IMR-90 (cell line): ENCODE results near the gene GIT1. TPM values are rescaled to one million over a fixed set of nuclear protein-coding genes. Genes with fewer than 3 reads are reported as not detected.
A peak's percentile ranks its signal among the peaks of the same experiment; 100 is the strongest.

Experiments
- ATAC-seq: fragments of 200-7000 bp; cut with Tn5 transposase; 2 replicates; pipeline ENCODE4 v1.9.1; 2020; ENCODE audit warnings: low read depth, mild to moderate bottlenecking, moderate library complexity
- BruUV-seq: library from RNA; stranded (reverse); fragments of 400-500 nt; replicated peaks from 2 replicates; lab custom pipeline; 2021; lab: Mats Ljungman, UMichigan
- CTCF ChIA-PET: fragments of 300-600 bp; formaldehyde crosslinking; extraction: SDS; loops from one replicate; lab custom pipeline; 2021; ENCODE audit warnings: antibody characterized with exemption; lab: Yijun Ruan, JAX
- POLR2A ChIA-PET: fragments of 300-600 bp; sonication (Branson Sonifier 250); formaldehyde crosslinking; loops from one replicate; lab custom pipeline; 2022; ENCODE audit warnings: antibody characterized with exemption; ENCODE audit not compliant: unreplicated experiment; lab: Charles Lee
- DNase-seq: peaks from one replicate; pipeline ENCODE4 v3.0.0; 2013
- H2AFZ ChIP-seq: replicated peaks from 2 replicates; pipeline ENCODE3; 2013; ENCODE audit warnings: low read length, mild to moderate bottlenecking; ENCODE audit not compliant: poor library complexity
- H2AK5ac ChIP-seq: 2 replicates; pipeline ENCODE4 v1.6.1; 2013; ENCODE audit warnings: low read depth, low read length, inconsistent platforms
- H2AK9ac ChIP-seq: replicated peaks from 2 replicates; pipeline ENCODE3; 2013; ENCODE audit warnings: mild to moderate bottlenecking, low read depth, low read length, moderate library complexity; ENCODE audit not compliant: poor library complexity
- H2BK120ac ChIP-seq: 2 replicates; pipeline ENCODE4 v1.6.1; 2013; ENCODE audit warnings: low read depth, low read length, inconsistent platforms
- H2BK15ac ChIP-seq: 3 replicates; pipeline ENCODE4 v1.6.1; 2013; ENCODE audit warnings: low read depth, low read length, inconsistent platforms
- H2BK20ac ChIP-seq: 2 replicates; pipeline ENCODE4 v1.6.1; 2013; ENCODE audit warnings: low read depth, mild to moderate bottlenecking, inconsistent platforms, low read length, moderate library complexity
- H2BK5ac ChIP-seq: 2 replicates; pipeline ENCODE4 v1.6.1; 2013; ENCODE audit warnings: mild to moderate bottlenecking, low read depth, low read length, inconsistent platforms; ENCODE audit not compliant: poor library complexity, severe bottlenecking
- H3K14ac ChIP-seq: replicated peaks from 2 replicates; pipeline ENCODE4 v1.6.1; 2013; ENCODE audit warnings: low read depth, low read length, inconsistent platforms
- H3K18ac ChIP-seq: 2 replicates; pipeline ENCODE4 v1.6.1; 2013; ENCODE audit warnings: low read depth, low read length, control low read depth
- H3K23ac ChIP-seq: 2 replicates; pipeline ENCODE4 v1.6.1; 2013; ENCODE audit warnings: low read depth, low read length, inconsistent platforms
- H3K27ac ChIP-seq: 2 replicates; pipeline ENCODE4 v1.5.1; 2013; ENCODE audit warnings: mild to moderate bottlenecking, control low read depth, low read length; ENCODE audit not compliant: insufficient read depth
- H3K27me3 ChIP-seq: 2 replicates; pipeline ENCODE4 v1.6.1; 2013; ENCODE audit warnings: low read length; ENCODE audit not compliant: control insufficient read depth, insufficient read depth
- H3K36me3 ChIP-seq: 2 replicates; pipeline ENCODE4 v1.6.1; 2013; ENCODE audit warnings: low read length, mixed read lengths; ENCODE audit not compliant: control insufficient read depth, insufficient read depth
- H3K4ac ChIP-seq: 2 replicates; pipeline ENCODE4 v1.6.1; 2013; ENCODE audit warnings: low read depth, low read length, inconsistent platforms
- H3K4me1 ChIP-seq: 2 replicates; pipeline ENCODE4 v1.6.1; 2013; ENCODE audit warnings: low read length, mixed read lengths; ENCODE audit not compliant: control insufficient read depth, insufficient read depth
- H3K4me2 ChIP-seq: 2 replicates; pipeline ENCODE4 v1.6.1; 2013; ENCODE audit warnings: low read depth, mild to moderate bottlenecking, control low read depth, low read length, moderate library complexity
- H3K4me3 ChIP-seq: 2 replicates; pipeline ENCODE4 v1.5.1; 2013; ENCODE audit warnings: low read depth, mild to moderate bottlenecking, control low read depth, low read length, moderate library complexity; ENCODE audit not compliant: insufficient read depth
- H3K56ac ChIP-seq: 2 replicates; pipeline ENCODE4 v1.6.1; 2013; ENCODE audit warnings: low read length, inconsistent platforms; ENCODE audit not compliant: insufficient read depth; ENCODE audit errors: extremely low read depth
- H3K79me1 ChIP-seq, 2 experiments: 2 replicates each; pipeline ENCODE4 v1.6.1; 2013; ENCODE audit warnings: low read length in 2 of 2, inconsistent platforms in 1 of 2, low read depth in 1 of 2
- H3K9ac ChIP-seq: 2 replicates; pipeline ENCODE4 v1.6.1; 2013; ENCODE audit warnings: low read depth, low read length, control low read depth
- H3K9me1 ChIP-seq: 2 replicates; pipeline ENCODE4 v1.6.1; 2013; ENCODE audit warnings: low read length, inconsistent platforms; ENCODE audit not compliant: insufficient read depth
- H3K9me3 ChIP-seq: 2 replicates; pipeline ENCODE4 v1.6.1; 2013; ENCODE audit warnings: low read length; ENCODE audit not compliant: control insufficient read depth, insufficient read depth
- H4K20me1 ChIP-seq: 2 replicates; pipeline ENCODE4 v1.6.1; 2013; ENCODE audit warnings: low read length, inconsistent platforms; ENCODE audit not compliant: insufficient read depth
- H4K5ac ChIP-seq: 2 replicates; pipeline ENCODE4 v1.6.1; 2013; ENCODE audit warnings: mild to moderate bottlenecking, low read depth, low read length, control low read depth
- H4K8ac ChIP-seq, 2 experiments: 2 replicates each; pipeline ENCODE4 v1.6.1; 2013; ENCODE audit warnings: low read depth in 2 of 2, low read length in 2 of 2, control low read depth in 1 of 2, inconsistent platforms in 1 of 2
- H4K91ac ChIP-seq: 2 replicates; pipeline ENCODE4 v1.6.1; 2013; ENCODE audit warnings: low read depth, low read length, inconsistent platforms; ENCODE audit not compliant: insufficient read depth
- CEBPB ChIP-seq: IDR thresholded peaks from 2 replicates; pipeline ENCODE4 v1.6.1; 2012; ENCODE audit warnings: low read depth, low read length, improper control_type of control experiment
- MAZ ChIP-seq: IDR thresholded peaks from 2 replicates; pipeline ENCODE4 v1.6.1; 2012; ENCODE audit warnings: low read depth, mild to moderate bottlenecking, low read length, improper control_type of control experiment, moderate library complexity, borderline replicate concordance
- POLR2A ChIP-seq: IDR thresholded peaks from 2 replicates; pipeline ENCODE4 v1.6.1; 2012; ENCODE audit warnings: mild to moderate bottlenecking, low read depth, low read length
- RFX5 ChIP-seq: IDR thresholded peaks from 2 replicates; pipeline ENCODE4 v1.8.0; 2012; ENCODE audit warnings: low read depth, mild to moderate bottlenecking, low read length, moderate library complexity
- SMC3 ChIP-seq: fragments of 150-350 bp; IDR thresholded peaks from 2 replicates; pipeline ENCODE4 v1.6.1; 2016; ENCODE audit warnings: low read depth, mild to moderate bottlenecking, antibody characterized with exemption, low read length, moderate library complexity
- WGBS, 2 experiments: methylation state at CpG; one replicate each; pipeline versions ENCODE4 v1.1.5 to v1.1.7; 2013; ENCODE audit warnings: missing lambda C conversion rate in 2 of 2; ENCODE audit not compliant: insufficient read length in 1 of 2; ENCODE audit errors: extremely low coverage in 2 of 2; 5-methylcytosine and 5-hydroxymethylcytosine counted together
- dilution Hi-C: fragments of 300-500 bp; cut with HindIII; formaldehyde crosslinking; loops from one replicate; pipeline ENCODE4 v1.14.3; 2018; ENCODE audit warnings: low sequenced_read_pairs; ENCODE audit not compliant: unreplicated experiment
- in situ Hi-C: fragments of 300-500 bp; cut with MboI; formaldehyde crosslinking; loops from 3 replicates; pipeline ENCODE4 v1.14.3; 2019; ENCODE audit warnings: low sequenced_read_pairs, inconsistent platforms, mixed read lengths
- intact Hi-C: fragments of 100-400 bp; cut with micrococcal nuclease; formaldehyde crosslinking; loops from 2 replicates; pipeline ENCODE4 v1.10.0; 2022
- polyA plus RNA-seq, 3 experiments: library from polyadenylated mRNA; depleted of rRNA; stranded (reverse); fragments of >200 nt; gene quantifications; 2 replicates each; pipeline ENCODE4 v1.2.3, GENCODE V29; 2012; ENCODE audit warnings: low replicate concordance in 1 of 3
- total RNA-seq: library from RNA; depleted of rRNA; stranded (reverse); fragments of >200 nt; gene quantifications from 2 replicates; pipeline ENCODE4 v1.2.3, GENCODE V29; 2012
- TF ChIP-seq, protein P1 (sequence below): fragments of 150-350 bp; IDR thresholded peaks from 2 replicates; pipeline ENCODE4 v1.6.1; 2017; ENCODE audit warnings: mild to moderate bottlenecking, antibody characterized with exemption, low read length, low read depth

Gene GIT1
- total and polyA plus RNA-seq, 2 of the 4 experiments (the other 2 are of a cell fraction), result 14.2 to 34.2 TPM

DNA sequence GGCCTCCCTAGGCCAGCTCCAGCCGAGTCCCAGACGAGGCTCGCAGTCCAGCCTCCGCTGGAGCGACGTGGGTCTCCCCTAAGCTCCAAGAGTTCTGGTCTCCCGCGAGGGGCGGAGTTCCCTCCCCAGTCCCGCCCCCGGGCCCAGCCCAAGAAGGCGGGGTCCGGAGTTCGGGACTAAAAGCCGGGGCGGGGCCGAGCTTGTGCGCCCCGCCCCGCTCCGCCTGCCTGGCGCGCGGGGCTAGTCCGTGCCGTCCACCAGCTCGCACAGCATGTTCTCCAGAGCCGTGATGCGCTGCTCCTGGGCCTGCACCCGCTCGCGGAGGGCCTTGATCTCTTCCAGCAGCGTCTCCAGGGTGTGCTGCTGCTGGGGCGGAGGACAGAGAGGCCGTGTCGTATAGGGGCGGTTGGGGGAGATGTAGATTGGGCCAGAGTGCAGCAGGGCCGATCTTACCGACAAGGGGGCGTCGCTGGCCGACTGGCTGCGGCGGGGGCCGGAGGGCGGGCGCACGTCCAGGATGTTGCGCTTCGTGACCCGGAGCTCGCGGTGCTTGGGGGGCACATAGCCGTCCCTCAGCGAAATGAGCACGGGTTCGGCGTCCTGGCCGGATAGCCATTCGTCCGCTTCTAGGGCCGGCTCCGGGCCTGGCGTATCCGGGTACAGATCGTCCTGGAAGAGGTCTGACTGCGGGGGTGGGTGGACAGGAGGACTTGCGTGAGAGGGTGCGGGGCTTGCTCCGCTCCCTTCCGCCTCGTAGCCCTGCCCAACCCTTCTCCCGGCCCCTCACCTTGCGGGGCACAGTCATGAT lies 26.2 kb upstream of the GIT1 start:
- dilution Hi-C loops, result no loop called here
- H2AK9ac ChIP-seq, result peak overlapping the region; percentile 85
- no peak overlapping the region for H3K27ac ChIP-seq
- H3K23ac ChIP-seq, result no peak overlapping the region
- H3K4ac ChIP-seq, result no peak overlapping the region
- peak; percentile 86 for ATAC-seq
- no peaks in the 10 kb centered on the region for H3K9me3 ChIP-seq
- in situ Hi-C loops, result no loop called here
- H2AK5ac ChIP-seq, result no peak overlapping the region
- BruUV-seq, result no TSS peak
- DNase-seq, result peak; percentile 55
- no peak overlapping the region for H2BK20ac ChIP-seq
- H3K36me3 ChIP-seq, result peaks cover 2% of the 10 kb centered on the region; the same call in 1 of the 2 replicates
- no peak overlapping the region for H3K14ac ChIP-seq
- no peak overlapping the region for H2BK15ac ChIP-seq
- H3K9me1 ChIP-seq, result peaks cover 17% of the 10 kb centered on the region
- ChIA-PET CTCF (no interaction called here), POLR2A (no interaction called here)
- H3K56ac ChIP-seq, result no peak overlapping the region
- no peak overlapping the region; the same call in 1 of the 2 replicates for H3K4me3 ChIP-seq
- intact Hi-C loops, result no loop called here
- WGBS, 2 experiments, result 15% methylated on average over 55 of the region's 74 CpGs; no CpG with 5 or more reads in 1 of the 2 experiments
- H4K91ac ChIP-seq, result no peak overlapping the region
- peak overlapping the region; percentile 34; the same call in 1 of the 2 replicates for H3K4me2 ChIP-seq
- H3K4me1 ChIP-seq, result peaks cover 7% of the 10 kb centered on the region
- peaks cover 9% of the 10 kb centered on the region; the same call in 1 of the 2 replicates for H4K20me1 ChIP-seq
- 0 out of 4 replicates have a peak overlapping the region, but pooled peaks of 1 of the 2 experiments have one; percentile 23 for H4K8ac ChIP-seq
- TF ChIP-seq, protein P1, sequence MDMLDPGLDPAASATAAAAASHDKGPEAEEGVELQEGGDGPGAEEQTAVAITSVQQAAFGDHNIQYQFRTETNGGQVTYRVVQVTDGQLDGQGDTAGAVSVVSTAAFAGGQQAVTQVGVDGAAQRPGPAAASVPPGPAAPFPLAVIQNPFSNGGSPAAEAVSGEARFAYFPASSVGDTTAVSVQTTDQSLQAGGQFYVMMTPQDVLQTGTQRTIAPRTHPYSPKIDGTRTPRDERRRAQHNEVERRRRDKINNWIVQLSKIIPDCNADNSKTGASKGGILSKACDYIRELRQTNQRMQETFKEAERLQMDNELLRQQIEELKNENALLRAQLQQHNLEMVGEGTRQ, result no peak
- TF ChIP-seq CEBPB (no peak), POLR2A (no peak), SMC3 (no peak), MAZ (peak; percentile 40; the same call in 1 of the 2 replicates), RFX5 (no peak)
- H2BK120ac ChIP-seq, result no peak overlapping the region
- H3K18ac ChIP-seq, result no peak overlapping the region
- H2AFZ ChIP-seq, result peak overlapping the region; percentile 93
- peaks cover 0 to 11% of the 10 kb centered on the region in 2 experiments; a peak in 1 of 4 replicates for H3K79me1 ChIP-seq
- no peak overlapping the region for H2BK5ac ChIP-seq
- H3K27me3 ChIP-seq, result no peaks in the 10 kb centered on the region; the same call in 1 of the 2 replicates
- H4K5ac ChIP-seq, result no peak overlapping the region
- no peak overlapping the region for H3K9ac ChIP-seq
